Measurements from ENCODE around the gene VWCE. TPM values are rescaled to one million over a fixed set of nuclear protein-coding genes. Genes with fewer than 3 reads are reported as not detected.

Gene VWCE
- total and polyA plus RNA-seq, 7 donors, result 0.49 to 5.5 (median 0.61) TPM; not detected in 2

DNA sequence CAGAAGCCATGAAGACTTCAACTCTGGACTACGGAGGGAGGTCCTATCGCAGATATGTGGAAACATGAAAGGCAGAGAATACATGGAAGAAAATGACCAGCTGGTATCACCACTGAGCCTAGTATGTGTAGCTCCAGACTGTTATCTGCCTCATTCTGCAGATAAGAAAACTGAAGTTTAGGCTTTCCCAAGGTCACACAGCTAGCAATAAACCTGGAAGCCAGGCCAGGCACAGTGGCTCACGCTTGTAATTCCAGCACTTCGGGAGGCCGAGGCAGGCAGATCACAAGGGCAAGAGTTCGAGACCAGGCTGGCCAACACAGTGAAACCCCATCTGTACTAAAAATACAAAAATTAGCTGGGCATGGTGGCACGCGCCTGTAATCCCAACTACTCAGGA, 15.6 kb upstream of the VWCE start:
- 88 to 94% methylated on average over 8 of the region's 8 CpGs for WGBS, 2 donors
- Histone ChIP-seq H3K27me3 (no peaks in the 10 kb centered on the region), H3K4me1 (no peaks in the 10 kb centered on the region), H3K27ac (no peak overlapping the region), H3K9me3 (no peaks in the 10 kb centered on the region), H3K36me3 (peaks cover 82 to 100% (median 86%) of the 10 kb centered on the region in 4 donors), H3K4me3 (no peak overlapping the region)
- DNase-seq, result no peak
- TF ChIP-seq EP300 (IDR thresholded peaks at IDR 0.05) (no peak), POLR2AphosphoS5 (IDR thresholded peaks at IDR 0.05) (no peak), POLR2A (IDR thresholded peaks at IDR 0.05) (no peak)
- TF ChIP-seq, protein P1, sequence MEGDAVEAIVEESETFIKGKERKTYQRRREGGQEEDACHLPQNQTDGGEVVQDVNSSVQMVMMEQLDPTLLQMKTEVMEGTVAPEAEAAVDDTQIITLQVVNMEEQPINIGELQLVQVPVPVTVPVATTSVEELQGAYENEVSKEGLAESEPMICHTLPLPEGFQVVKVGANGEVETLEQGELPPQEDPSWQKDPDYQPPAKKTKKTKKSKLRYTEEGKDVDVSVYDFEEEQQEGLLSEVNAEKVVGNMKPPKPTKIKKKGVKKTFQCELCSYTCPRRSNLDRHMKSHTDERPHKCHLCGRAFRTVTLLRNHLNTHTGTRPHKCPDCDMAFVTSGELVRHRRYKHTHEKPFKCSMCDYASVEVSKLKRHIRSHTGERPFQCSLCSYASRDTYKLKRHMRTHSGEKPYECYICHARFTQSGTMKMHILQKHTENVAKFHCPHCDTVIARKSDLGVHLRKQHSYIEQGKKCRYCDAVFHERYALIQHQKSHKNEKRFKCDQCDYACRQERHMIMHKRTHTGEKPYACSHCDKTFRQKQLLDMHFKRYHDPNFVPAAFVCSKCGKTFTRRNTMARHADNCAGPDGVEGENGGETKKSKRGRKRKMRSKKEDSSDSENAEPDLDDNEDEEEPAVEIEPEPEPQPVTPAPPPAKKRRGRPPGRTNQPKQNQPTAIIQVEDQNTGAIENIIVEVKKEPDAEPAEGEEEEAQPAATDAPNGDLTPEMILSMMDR (IDR thresholded peaks at IDR 0.05), result no peak
- intact Hi-C loops (cut with DNase I), result no loop called here

- Histone ChIP-seq H3K27me3 (no peaks in the 10 kb centered on the region), H3K9me3 (no peaks in the 10 kb centered on the region), H3K4me3 (no peak overlapping the region), H3K4me1 (no peaks in the 10 kb centered on the region), H3K27ac (no peak overlapping the region), H3K36me3 (peaks cover 77 to 100% (median 82%) of the 10 kb centered on the region in 4 donors)
- TF ChIP-seq EP300 (IDR thresholded peaks at IDR 0.05), result no peak
- TF ChIP-seq POLR2AphosphoS5 (IDR thresholded peaks at IDR 0.05), result no peak
- TF ChIP-seq, protein P1 (IDR thresholded peaks at IDR 0.05), result no peak
- no peak for TF ChIP-seq POLR2A (IDR thresholded peaks at IDR 0.05)
- DNase-seq, result no peak
- intact Hi-C loops (cut with DNase I), result no loop called here
- 94 to 97% methylated on average over 7 of the region's 7 CpGs for WGBS, 2 donors
These were observed 14.6 kb upstream of the VWCE start for GRCh38 chr11:61309739-61310138.

DNA sequence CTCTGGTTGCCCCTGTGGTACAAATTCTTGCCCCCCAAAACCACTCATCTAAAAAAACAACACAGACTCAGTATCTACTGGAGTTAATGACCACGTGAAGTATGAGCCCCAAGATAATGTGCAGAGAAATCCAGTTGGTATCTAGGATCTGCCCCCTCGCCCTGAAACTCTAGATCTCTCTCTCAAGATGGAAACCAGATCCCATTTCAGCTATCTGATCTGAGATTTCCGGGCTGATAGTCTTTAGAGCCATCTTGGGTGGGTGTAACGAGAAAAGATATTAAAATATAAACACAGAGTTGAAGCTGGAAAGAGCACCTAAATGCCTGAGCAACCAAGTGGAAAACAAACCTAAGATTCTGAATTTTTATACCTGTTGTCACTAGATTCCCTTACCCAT, 14.0 kb upstream of the VWCE start:
- Histone ChIP-seq H3K9me3 (no peaks in the 10 kb centered on the region), H3K4me1 (no peaks in the 10 kb centered on the region), H3K27ac (no peak overlapping the region), H3K27me3 (no peaks in the 10 kb centered on the region), H3K36me3 (peaks cover 74 to 100% (median 79%) of the 10 kb centered on the region in 4 donors), H3K4me3 (no peak overlapping the region)
- DNase-seq, result no peak
- WGBS, 2 donors, result 91 to 93% methylated on average over 4 of the region's 4 CpGs
- TF ChIP-seq, protein P1 (IDR thresholded peaks at IDR 0.05), result no peak
- TF ChIP-seq POLR2AphosphoS5 (IDR thresholded peaks at IDR 0.05) (no peak), EP300 (IDR thresholded peaks at IDR 0.05) (no peak), POLR2A (IDR thresholded peaks at IDR 0.05) (no peak)
- intact Hi-C loops (cut with DNase I), result no loop called here

GRCh38 chr11:61307354-61307753, 12.2 kb upstream of the VWCE start:
- Histone ChIP-seq H3K36me3 (peaks cover 67 to 100% (median 79%) of the 10 kb centered on the region in 4 donors), H3K4me1 (no peaks in the 10 kb centered on the region), H3K9me3 (no peaks in the 10 kb centered on the region), H3K4me3 (no peak overlapping the region), H3K27me3 (no peaks in the 10 kb centered on the region), H3K27ac (no peak overlapping the region)
- DNase-seq, result no peak
- no peak for TF ChIP-seq EP300 (IDR thresholded peaks at IDR 0.05)
- TF ChIP-seq POLR2A (IDR thresholded peaks at IDR 0.05), result no peak
- no peak for TF ChIP-seq POLR2AphosphoS5 (IDR thresholded peaks at IDR 0.05)
- TF ChIP-seq, protein P1 (IDR thresholded peaks at IDR 0.05), result no peak
- intact Hi-C loops (cut with DNase I), result no loop called here
- WGBS, 2 donors, result 90 to 91% methylated on average over 1 of the region's 1 CpG

- H3K27me3 ChIP-seq, result no peaks in the 10 kb centered on the region
- H3K4me3 ChIP-seq, result no peak overlapping the region
- H3K36me3 ChIP-seq, result peaks cover 69 to 100% (median 80%) of the 10 kb centered on the region in 4 donors
- no peak overlapping the region for H3K27ac ChIP-seq
- intact Hi-C loops (cut with DNase I), result no loop called here
- H3K9me3 ChIP-seq, result no peaks in the 10 kb centered on the region
- 89% methylated on average over 1 of the region's 1 CpG for WGBS, 2 donors
- TF ChIP-seq EP300 (IDR thresholded peaks at IDR 0.05) (no peak), POLR2AphosphoS5 (IDR thresholded peaks at IDR 0.05) (no peak), POLR2A (IDR thresholded peaks at IDR 0.05) (no peak)
- TF ChIP-seq, protein P1 (IDR thresholded peaks at IDR 0.05), result no peak
- no peaks in the 10 kb centered on the region for H3K4me1 ChIP-seq
- DNase-seq, result no peak
These were observed 11.1 kb upstream of the VWCE start for GRCh38 chr11:61306221-61306620.
